ENCODE data around the gene ATRIP.

Gene ATRIP

GRCh38 chr3:48435774-48436476 is 10.6 kb upstream of the ATRIP start:
- peak; percentile 100 for TF ChIP-seq CTCF (IDR thresholded peaks at IDR 0.05; ENCODE audit: extremely low read depth, missing control alignments)
- DNase-seq (ENCODE audit: low spot score): peak; percentile 88

- TF ChIP-seq CTCF (IDR thresholded peaks at IDR 0.05; ENCODE audit: extremely low read depth, missing control alignments): no peak
- DNase-seq (ENCODE audit: low spot score): no peak
Observed at GRCh38 chr3:48436477-48436787, 10.1 kb upstream of the ATRIP start.

DNA sequence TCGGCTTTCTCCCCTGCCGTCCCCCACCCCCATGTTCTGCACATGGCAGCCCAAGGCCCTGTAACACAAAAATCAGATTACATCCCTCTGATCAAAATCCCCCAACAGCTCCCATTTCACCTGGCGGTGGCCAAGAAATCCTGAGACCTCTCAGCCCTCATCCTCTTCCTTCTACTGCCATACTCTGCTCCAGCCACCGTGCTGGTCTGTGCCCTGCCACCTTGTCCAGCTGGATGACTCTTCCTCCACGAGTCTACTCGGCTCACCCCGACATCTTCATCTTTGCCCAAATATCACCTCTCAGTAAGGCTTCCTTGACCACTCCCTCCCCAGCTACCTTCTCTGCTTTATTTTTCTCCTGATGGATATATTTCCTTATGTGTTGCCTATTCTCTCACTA is 9.7 kb upstream of the ATRIP start:
- no peak for DNase-seq (ENCODE audit: low spot score)
- TF ChIP-seq CTCF (IDR thresholded peaks at IDR 0.05; ENCODE audit: extremely low read depth, missing control alignments): no peak

- DNase-seq (ENCODE audit: low spot score): no peak
Observed at GRCh38 chr3:48437812-48438211, 8.7 kb upstream of the ATRIP start.

DNA sequence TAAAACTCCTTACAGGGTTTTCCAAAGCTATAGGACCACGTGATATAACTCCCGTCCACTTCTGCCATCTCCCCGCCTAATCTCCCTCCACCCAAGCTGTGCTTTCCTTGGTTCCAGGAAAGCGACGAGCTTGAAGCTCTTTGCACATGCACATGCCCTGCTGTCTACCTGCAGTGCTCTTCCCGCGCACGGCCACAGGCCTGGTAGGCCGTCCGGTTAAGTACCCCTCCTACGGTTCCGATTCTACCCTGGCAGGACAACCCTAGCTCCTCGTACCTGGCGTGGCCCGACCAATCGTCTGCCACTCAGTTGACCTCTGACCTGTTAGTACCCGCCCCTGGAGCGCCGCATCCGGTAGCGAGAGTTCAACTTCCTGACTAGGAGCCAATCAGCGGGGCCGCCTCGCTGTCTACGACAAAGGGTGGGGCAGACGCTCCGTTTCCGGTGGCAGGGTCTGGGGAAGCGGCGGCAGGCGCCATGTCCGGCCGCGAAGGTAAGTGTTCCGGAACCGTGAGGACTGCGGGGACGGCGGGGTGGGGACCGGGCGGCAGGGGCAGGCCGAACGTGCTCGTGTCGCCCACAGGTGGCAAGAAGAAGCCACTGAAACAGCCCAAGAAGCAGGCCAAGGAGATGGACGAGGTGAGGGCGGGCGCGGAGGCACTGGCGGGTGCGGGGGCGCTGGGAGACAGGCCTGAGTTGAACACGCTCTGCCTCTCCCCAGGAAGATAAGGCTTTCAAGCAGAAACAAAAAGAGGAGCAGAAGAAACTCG is 6.5 kb upstream of the ATRIP start, which contains the start of the genes CCDC51 and TMA7:
TSS of gene CCDC51 (minus strand) at position 300 of the 770 bp plus-strand sequence. CDS start 4,991 bp downstream, outside the sequence.
TSS of gene TMA7 (plus strand) at position 438 of the 770 bp plus-strand sequence. CDS start at position 478, 40 bp downstream.
- DNase-seq (ENCODE audit: low spot score): peak; percentile 98
- TF ChIP-seq CTCF (IDR thresholded peaks at IDR 0.05; ENCODE audit: extremely low read depth, missing control alignments): no peak

More at GRCh38 chr3:48437812-48438211, 8.7 kb upstream of the ATRIP start:
- no peak for TF ChIP-seq CTCF (IDR thresholded peaks at IDR 0.05; ENCODE audit: extremely low read depth, missing control alignments)

- no peak for DNase-seq (ENCODE audit: low spot score)
- TF ChIP-seq CTCF (IDR thresholded peaks at IDR 0.05; ENCODE audit: extremely low read depth, missing control alignments): no peak
Observed at GRCh38 chr3:48440590-48440958, 6.0 kb upstream of the ATRIP start.

- no peak for DNase-seq (ENCODE audit: low spot score)
- no peak for TF ChIP-seq CTCF (IDR thresholded peaks at IDR 0.05; ENCODE audit: extremely low read depth, missing control alignments)
Observed at GRCh38 chr3:48441940-48442339, 4.6 kb upstream of the ATRIP start.
